ENCODE measurements around the gene SNRNP40. TPM values are rescaled to one million over a fixed set of nuclear protein-coding genes. Genes with fewer than 3 reads are reported as not detected.

SNRNP40 gene
- total RNA-seq, 4 donors from 2014 or later = 36.3 to 45.7 (median 40.6) TPM

DNA sequence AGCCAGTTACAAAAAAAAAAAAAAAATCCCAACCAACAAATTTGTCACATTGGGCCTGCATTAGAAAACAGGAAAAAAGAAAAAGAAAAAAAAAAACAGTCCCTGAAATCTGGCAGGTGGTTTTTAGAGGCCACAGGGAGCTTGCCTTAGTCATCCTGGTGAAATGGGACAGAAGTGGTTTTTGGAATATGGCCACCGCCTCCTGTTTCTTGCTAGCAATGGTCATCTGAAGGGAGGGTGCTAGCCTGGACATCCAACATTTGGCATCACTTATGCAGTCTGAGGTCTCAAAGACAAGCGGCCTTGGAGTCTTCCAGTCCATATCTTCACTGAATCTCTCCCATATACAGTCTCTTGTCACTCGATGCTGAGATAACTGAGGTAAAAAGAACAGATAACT, 36.8 kb downstream of the SNRNP40 start:
- Histone ChIP-seq H3K9me3 (no peaks in the 10 kb centered on the region), H3K4me3 (no peak overlapping the region), H3K4me1 (peaks cover 0 to 8% (median 3%) of the 10 kb centered on the region in 4 donors), H3K27ac (replicated peaks in 1 of 4) (no peak overlapping the region), H3K36me3 (peaks cover 26 to 77% (median 71%) of the 10 kb centered on the region in 4 donors), H3K27me3 (no peaks in the 10 kb centered on the region)
- WGBS = 95% methylated on average over 3 of the region's 3 CpGs
- TF ChIP-seq POLR2A (IDR thresholded peaks at IDR 0.05; ENCODE audit: low read depth) (no peak), EP300 (IDR thresholded peaks at IDR 0.05) (no peak), POLR2AphosphoS5 (IDR thresholded peaks at IDR 0.05) (no peak)
- TF ChIP-seq, protein P1, sequence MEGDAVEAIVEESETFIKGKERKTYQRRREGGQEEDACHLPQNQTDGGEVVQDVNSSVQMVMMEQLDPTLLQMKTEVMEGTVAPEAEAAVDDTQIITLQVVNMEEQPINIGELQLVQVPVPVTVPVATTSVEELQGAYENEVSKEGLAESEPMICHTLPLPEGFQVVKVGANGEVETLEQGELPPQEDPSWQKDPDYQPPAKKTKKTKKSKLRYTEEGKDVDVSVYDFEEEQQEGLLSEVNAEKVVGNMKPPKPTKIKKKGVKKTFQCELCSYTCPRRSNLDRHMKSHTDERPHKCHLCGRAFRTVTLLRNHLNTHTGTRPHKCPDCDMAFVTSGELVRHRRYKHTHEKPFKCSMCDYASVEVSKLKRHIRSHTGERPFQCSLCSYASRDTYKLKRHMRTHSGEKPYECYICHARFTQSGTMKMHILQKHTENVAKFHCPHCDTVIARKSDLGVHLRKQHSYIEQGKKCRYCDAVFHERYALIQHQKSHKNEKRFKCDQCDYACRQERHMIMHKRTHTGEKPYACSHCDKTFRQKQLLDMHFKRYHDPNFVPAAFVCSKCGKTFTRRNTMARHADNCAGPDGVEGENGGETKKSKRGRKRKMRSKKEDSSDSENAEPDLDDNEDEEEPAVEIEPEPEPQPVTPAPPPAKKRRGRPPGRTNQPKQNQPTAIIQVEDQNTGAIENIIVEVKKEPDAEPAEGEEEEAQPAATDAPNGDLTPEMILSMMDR (IDR thresholded peaks at IDR 0.05) = no peak
- intact Hi-C loops (cut with DNase I) = no loop called here
- no peak for DNase-seq (ENCODE audit: extremely low spot score)

DNA sequence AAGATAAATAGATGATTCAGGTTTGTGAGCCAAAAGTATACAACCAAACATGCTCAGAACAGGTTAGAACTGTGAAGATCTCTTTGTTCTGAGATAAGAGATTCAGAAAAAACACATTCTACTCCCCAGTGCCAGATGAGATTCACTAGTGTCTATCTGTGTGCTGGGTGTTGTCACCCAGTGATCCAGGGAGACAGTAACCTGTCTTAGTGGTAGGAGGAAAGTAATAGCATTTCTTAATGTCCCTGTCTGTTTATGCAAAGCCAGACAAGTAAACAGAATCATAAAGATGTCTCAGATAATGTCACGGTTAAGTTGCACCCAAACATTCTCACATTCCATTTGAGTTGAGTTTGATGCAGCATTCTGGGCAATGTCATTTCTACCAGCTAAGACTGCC, 38.0 kb downstream of the SNRNP40 start:
- intact Hi-C loops (cut with DNase I) = no loop called here
- no peaks in the 10 kb centered on the region for H3K9me3 ChIP-seq
- H3K4me3 ChIP-seq = no peak overlapping the region
- 89% methylated on average over 1 of the region's 1 CpG for WGBS
- H3K27me3 ChIP-seq = no peaks in the 10 kb centered on the region
- no peak overlapping the region for H3K27ac ChIP-seq (replicated peaks in 1 of 4)
- no peaks in the 10 kb centered on the region for H3K4me1 ChIP-seq
- H3K36me3 ChIP-seq = peaks cover 26 to 75% (median 64%) of the 10 kb centered on the region in 4 donors
- TF ChIP-seq EP300 (IDR thresholded peaks at IDR 0.05) (no peak), POLR2AphosphoS5 (IDR thresholded peaks at IDR 0.05) (no peak), POLR2A (IDR thresholded peaks at IDR 0.05; ENCODE audit: low read depth) (no peak)
- TF ChIP-seq, protein P1 (IDR thresholded peaks at IDR 0.05) = no peak
- no peak for DNase-seq (ENCODE audit: extremely low spot score)

DNA sequence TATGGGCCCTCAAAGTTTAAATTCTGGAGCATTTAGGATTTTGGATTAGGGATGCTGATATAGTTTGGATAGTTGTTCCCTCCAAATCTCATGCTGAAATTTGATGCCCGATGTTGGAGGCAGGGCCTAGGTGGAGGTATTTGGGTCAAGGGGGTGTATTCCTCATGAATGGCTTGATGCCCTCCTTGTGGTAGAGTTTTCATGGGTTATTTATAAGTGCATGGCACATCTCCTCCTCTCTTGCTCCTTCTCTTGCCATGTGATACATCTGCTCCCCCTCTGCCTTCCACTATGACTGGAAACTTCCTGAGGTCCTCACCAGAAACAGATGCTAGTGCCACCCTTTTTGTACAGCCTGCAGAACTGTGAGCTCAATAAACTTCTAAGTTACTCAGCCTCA, 39.4 kb downstream of the SNRNP40 start:
- 100% methylated on average over 1 of the region's 1 CpG for WGBS
- Histone ChIP-seq H3K36me3 (peaks cover 26 to 61% (median 55%) of the 10 kb centered on the region in 4 donors), H3K4me3 (no peak overlapping the region), H3K9me3 (no peaks in the 10 kb centered on the region), H3K27ac (replicated peaks in 1 of 4) (no peak overlapping the region), H3K27me3 (no peaks in the 10 kb centered on the region), H3K4me1 (no peaks in the 10 kb centered on the region)
- intact Hi-C loops (cut with DNase I) = no loop called here
- TF ChIP-seq EP300 (IDR thresholded peaks at IDR 0.05) (no peak), POLR2A (IDR thresholded peaks at IDR 0.05; ENCODE audit: low read depth) (no peak), POLR2AphosphoS5 (IDR thresholded peaks at IDR 0.05) (no peak)
- TF ChIP-seq, protein P1 (IDR thresholded peaks at IDR 0.05) = no peak
- no peak for DNase-seq (ENCODE audit: extremely low spot score)

DNA sequence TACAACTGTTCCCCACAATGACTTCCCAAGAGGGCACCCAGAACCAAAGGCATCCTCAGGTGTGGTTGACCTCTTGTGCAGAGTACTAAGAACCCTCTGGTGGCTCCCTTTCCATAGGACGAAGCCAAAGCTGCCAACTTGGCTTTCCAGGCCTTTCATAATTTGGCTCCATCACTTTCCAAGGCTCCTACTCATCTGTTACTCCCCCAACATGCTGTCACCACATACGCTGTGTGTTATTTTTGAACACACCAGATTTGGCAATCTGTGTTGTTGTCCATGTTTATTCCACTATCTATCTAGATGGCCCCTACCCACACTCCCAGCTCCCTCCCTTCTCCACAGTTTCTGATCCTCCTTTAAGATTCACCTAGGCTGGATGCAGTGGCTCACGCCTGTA, 46.7 kb downstream of the SNRNP40 start:
- 89% methylated on average over 3 of the region's 3 CpGs for WGBS
- Histone ChIP-seq H3K27me3 (no peaks in the 10 kb centered on the region), H3K4me1 (no peaks in the 10 kb centered on the region), H3K36me3 (no peaks in the 10 kb centered on the region), H3K9me3 (no peaks in the 10 kb centered on the region), H3K4me3 (no peak overlapping the region), H3K27ac (replicated peaks in 1 of 4) (no peak overlapping the region)
- intact Hi-C loops (cut with DNase I) = no loop called here
- TF ChIP-seq, protein P1 (IDR thresholded peaks at IDR 0.05) = no peak
- TF ChIP-seq POLR2AphosphoS5 (IDR thresholded peaks at IDR 0.05) (no peak), EP300 (IDR thresholded peaks at IDR 0.05) (no peak), POLR2A (IDR thresholded peaks at IDR 0.05; ENCODE audit: low read depth) (no peak)
- no peak for DNase-seq (ENCODE audit: extremely low spot score)

DNA sequence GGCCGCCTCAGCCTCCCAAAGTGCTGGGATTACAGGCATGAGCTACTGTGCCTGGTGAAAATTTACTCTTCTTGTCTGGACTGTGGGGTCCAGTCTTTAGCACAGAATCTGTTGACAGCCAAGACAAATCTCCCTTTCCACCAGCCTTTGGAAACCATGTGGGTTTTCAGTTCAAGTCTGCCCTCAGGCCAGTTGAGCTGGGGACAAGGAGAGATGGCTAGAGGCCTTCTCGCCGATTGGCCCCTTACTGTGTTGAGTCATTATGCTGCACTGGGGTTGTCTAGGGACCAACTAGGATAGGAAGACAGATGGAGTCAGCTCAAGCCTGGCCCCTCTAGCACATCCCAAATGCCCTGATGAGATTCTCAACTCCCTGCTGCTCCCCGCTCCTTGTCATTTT, 48.3 kb downstream of the SNRNP40 start:
- no peaks in the 10 kb centered on the region for H3K27me3 ChIP-seq
- intact Hi-C loops (cut with DNase I) = no loop called here

More for the DNA sequence above, 48.3 kb downstream of the SNRNP40 start:
- H3K9me3 ChIP-seq = no peaks in the 10 kb centered on the region
- H3K4me1 ChIP-seq = no peaks in the 10 kb centered on the region
- no peak for DNase-seq (ENCODE audit: extremely low spot score)
- H3K4me3 ChIP-seq = no peak overlapping the region
- H3K36me3 ChIP-seq = no peaks in the 10 kb centered on the region
- TF ChIP-seq EP300 (IDR thresholded peaks at IDR 0.05) = no peak
- no peak for TF ChIP-seq POLR2A (IDR thresholded peaks at IDR 0.05; ENCODE audit: low read depth)
- TF ChIP-seq, protein P1 (IDR thresholded peaks at IDR 0.05) = no peak
- TF ChIP-seq POLR2AphosphoS5 (IDR thresholded peaks at IDR 0.05) = no peak
- no peak overlapping the region for H3K27ac ChIP-seq (replicated peaks in 1 of 4)
- 80% methylated on average over 3 of the region's 4 CpGs for WGBS
